Activated naive CD4-positive, alpha-beta T cell treated with Interleukin-2 at 50 U/mL for 16 hours (primary cell): Measurements from ENCODE around the gene SVBP.

ENCODE experiments used
- DNase-seq: peaks from one replicate; pipeline ENCODE4 v3.0.0-alpha.2; 2020

Gene SVBP

GRCh38 chr1:42797979-42798378, 19.2 kb downstream of the SVBP start:
- DNase-seq = no peak

GRCh38 chr1:42797414-42797813, 19.8 kb downstream of the SVBP start:
- DNase-seq = no peak

GRCh38 chr1:42793824-42794223, 23.4 kb downstream of the SVBP start:
- DNase-seq = no peak

GRCh38 chr1:42788021-42788420, 29.2 kb downstream of the SVBP start:
- DNase-seq = no peak

- DNase-seq = no peak
Measured at GRCh38 chr1:42786097-42786496, 31.1 kb downstream of the SVBP start.

- peak; percentile 51 for DNase-seq
Measured at GRCh38 chr1:42784946-42785693, 32.1 kb downstream of the SVBP start, which contains the start of gene TMEM269. TSS of gene TMEM269 (plus strand) at chr1:42784991. CDS start at chr1:42789894, 4,903 bp downstream.

- DNase-seq = no peak
Measured at GRCh38 chr1:42784547-42784945, 32.7 kb downstream of the SVBP start.

GRCh38 chr1:42783092-42783491, 34.1 kb downstream of the SVBP start:
- no peak for DNase-seq

- DNase-seq = no peak
Measured at GRCh38 chr1:42780176-42780575, 37.0 kb downstream of the SVBP start.

GRCh38 chr1:42779725-42780124, 37.5 kb downstream of the SVBP start:
- DNase-seq = no peak

- peak; percentile 11 for DNase-seq
Measured at GRCh38 chr1:42777852-42778251, 39.3 kb downstream of the SVBP start.

- no peak for DNase-seq
Measured at GRCh38 chr1:42776502-42776901, 40.7 kb downstream of the SVBP start.

GRCh38 chr1:42774928-42775526, 42.2 kb downstream of the SVBP start:
- no peak for DNase-seq

GRCh38 chr1:42773420-42773819, 43.8 kb downstream of the SVBP start:
- DNase-seq = no peak

- no peak for DNase-seq
Measured at GRCh38 chr1:42769811-42770210, 47.4 kb downstream of the SVBP start.

- DNase-seq = no peak
Measured at GRCh38 chr1:42768172-42768571, 49.0 kb downstream of the SVBP start.

- no peak for DNase-seq
Measured at GRCh38 chr1:42767510-42768000, 49.6 kb downstream of the SVBP start.

GRCh38 chr1:42766741-42767509, 50.3 kb downstream of the SVBP start, which contains the start of the genes C1orf50 and P3H1:
TSS of gene C1orf50 (plus strand) at chr1:42767249. CDS start at chr1:42767312, 63 bp downstream.
TSS of gene P3H1 (minus strand) at chr1:42767028. CDS start at chr1:42766971, 57 bp downstream.
- peak; percentile 100 for DNase-seq

GRCh38 chr1:42765832-42766740, 51.1 kb downstream of the SVBP start:
- peak; percentile 65 for DNase-seq

- DNase-seq = no peak
Measured at GRCh38 chr1:42765269-42765668, 51.9 kb downstream of the SVBP start.

- DNase-seq = no peak
Measured at GRCh38 chr1:42762269-42762668, 54.9 kb downstream of the SVBP start.

- DNase-seq = no peak
Measured at GRCh38 chr1:42761567-42761966, 55.6 kb downstream of the SVBP start.
